Endodermal cell (in vitro differentiated cells): ENCODE results near the gene ELL. TPM values are rescaled to one million over a fixed set of nuclear protein-coding genes. Genes with fewer than 3 reads are reported as not detected.
A peak's percentile ranks its signal among the peaks of the same experiment; 100 is the strongest.

Experiments
- DNase-seq: peaks from one replicate; pipeline ENCODE4 v3.0.0-alpha.2; 2017
- H3K27ac ChIP-seq: 2 replicates; pipeline ENCODE4 v1.5.1; 2013; ENCODE audit warnings: mild to moderate bottlenecking, low read depth, low read length, moderate library complexity
- H3K27me3 ChIP-seq: 2 replicates; pipeline ENCODE4 v1.6.1; 2013; ENCODE audit warnings: mild to moderate bottlenecking, low read length, moderate library complexity; ENCODE audit not compliant: insufficient read depth, control insufficient read depth, poor library complexity, severe bottlenecking
- H3K36me3 ChIP-seq: 2 replicates; pipeline ENCODE4 v1.7.0; 2013; ENCODE audit warnings: mild to moderate bottlenecking, low read length, moderate library complexity; ENCODE audit not compliant: control insufficient read depth, insufficient read depth
- H3K4me1 ChIP-seq: one replicate; pipeline ENCODE4 v1.7.0; 2013; ENCODE audit warnings: low read length; ENCODE audit not compliant: control insufficient read depth, insufficient read depth
- H3K4me3 ChIP-seq: 2 replicates; pipeline ENCODE4 v1.5.1; 2013; ENCODE audit warnings: mild to moderate bottlenecking, low read length, moderate library complexity
- H3K9ac ChIP-seq: 2 replicates; pipeline ENCODE4 v1.6.1; 2013; ENCODE audit warnings: mild to moderate bottlenecking, low read length, moderate library complexity; ENCODE audit not compliant: poor library complexity, severe bottlenecking; ENCODE audit errors: extremely low read depth
- H3K9me3 ChIP-seq: 2 replicates; pipeline ENCODE4 v1.6.1; 2013; ENCODE audit warnings: mild to moderate bottlenecking, low read length, moderate library complexity; ENCODE audit not compliant: control insufficient read depth
- H3K27ac Mint-ChIP-seq: 2 replicates; pipeline ENCODE4 v1.8.0; 2020; ENCODE audit warnings: mixed read lengths
- H3K27me3 Mint-ChIP-seq: 2 replicates; pipeline ENCODE4 v1.8.0; 2021; ENCODE audit warnings: mild to moderate bottlenecking, mixed read lengths; ENCODE audit not compliant: insufficient read depth
- H3K36me3 Mint-ChIP-seq: 2 replicates; pipeline ENCODE4 v1.8.0; 2020; ENCODE audit warnings: low read depth, mixed read lengths
- H3K4me1 Mint-ChIP-seq: 2 replicates; pipeline ENCODE4 v1.8.0; 2020; ENCODE audit warnings: mixed read lengths
- H3K4me3 Mint-ChIP-seq: 2 replicates; pipeline ENCODE4 v1.8.0; 2020; ENCODE audit warnings: mild to moderate bottlenecking, moderate library complexity, mixed read lengths
- H3K9me3 Mint-ChIP-seq: 2 replicates; pipeline ENCODE4 v1.8.0; 2020; ENCODE audit warnings: mild to moderate bottlenecking, mixed read lengths
- CTCF ChIP-seq: fragments of 200-600 bp; sonication (generic); conservative IDR thresholded peaks from 2 replicates; pipeline ENCODE4 v1.5.0; 2021; ENCODE audit warnings: antibody characterized with exemption, mild to moderate bottlenecking
- WGBS, 2 experiments: methylation state at CpG; one replicate each; pipeline versions ENCODE4 v1.1.5 to v1.1.7; 2013; ENCODE audit warnings: missing lambda C conversion rate in 2 of 2, mixed read lengths in 1 of 2; ENCODE audit not compliant: insufficient coverage in 1 of 2, insufficient read length in 1 of 2; 5-methylcytosine and 5-hydroxymethylcytosine counted together
- total RNA-seq, 2 donors: library from RNA; stranded (reverse); fragmentation: NEBNext Ultra II Directional in 1 of 2; extraction: Animal tissue kit (Norgen Biotek cat#: 25700) in 1 of 2; gene quantifications; 2 replicates in 1 of 2; 3 replicates in 1 of 2; pipeline ENCODE4 v1.2.1, GENCODE V29; 2021

The ELL gene
- total RNA-seq, 2 donors from 2014 or later: 10.9 to 15.4 TPM

- Mint-ChIP-seq H3K27me3 (no peaks in the 10 kb centered on the region), H3K27ac (no peak overlapping the region), H3K4me3 (no peak overlapping the region), H3K36me3 (no peaks in the 10 kb centered on the region), H3K9me3 (no peaks in the 10 kb centered on the region), H3K4me1 (peaks cover 30% of the 10 kb centered on the region)
- 84 to 92% methylated on average over 6 to 7 of the region's 7 CpGs for WGBS, 2 experiments
- Histone ChIP-seq H3K9ac (no peak overlapping the region), H3K4me1 (peaks cover 23% of the 10 kb centered on the region), H3K27ac (no peak overlapping the region), H3K27me3 (no peaks in the 10 kb centered on the region), H3K9me3 (no peaks in the 10 kb centered on the region), H3K4me3 (no peak overlapping the region), H3K36me3 (no peaks in the 10 kb centered on the region)
- TF ChIP-seq CTCF: no peak
- DNase-seq: no peak
Measured at GRCh38 chr19:18508585-18508984, 13.3 kb downstream of the ELL start.

- H3K9me3 ChIP-seq: no peaks in the 10 kb centered on the region
- H3K27ac ChIP-seq: no peak overlapping the region
- DNase-seq: no peak
- no peaks in the 10 kb centered on the region for H3K27me3 ChIP-seq
- H3K36me3 ChIP-seq: no peaks in the 10 kb centered on the region
- peak overlapping the region; percentile 83 for H3K27ac Mint-ChIP-seq
- H3K36me3 Mint-ChIP-seq: no peaks in the 10 kb centered on the region
- no peak overlapping the region for H3K4me3 Mint-ChIP-seq
- H3K4me3 ChIP-seq: no peak overlapping the region
- 79 to 88% methylated on average over 8 to 11 of the region's 11 CpGs for WGBS, 2 experiments
- H3K4me1 ChIP-seq: peaks cover 23% of the 10 kb centered on the region
- H3K27me3 Mint-ChIP-seq: no peaks in the 10 kb centered on the region
- no peak overlapping the region for H3K9ac ChIP-seq
- TF ChIP-seq CTCF: no peak
- peaks cover 30% of the 10 kb centered on the region for H3K4me1 Mint-ChIP-seq
- H3K9me3 Mint-ChIP-seq: no peaks in the 10 kb centered on the region
Measured at GRCh38 chr19:18507727-18508440, 14.0 kb downstream of the ELL start.

- DNase-seq: no peak
- no peak overlapping the region for H3K4me3 ChIP-seq
- no peaks in the 10 kb centered on the region for H3K36me3 ChIP-seq
- no peak overlapping the region for H3K4me3 Mint-ChIP-seq
- H3K4me1 ChIP-seq: peaks cover 23% of the 10 kb centered on the region
- no peaks in the 10 kb centered on the region for H3K27me3 Mint-ChIP-seq
- H3K27me3 ChIP-seq: no peaks in the 10 kb centered on the region
- H3K36me3 Mint-ChIP-seq: no peaks in the 10 kb centered on the region
- H3K27ac ChIP-seq: no peak overlapping the region
- peak overlapping the region; percentile 83 for H3K27ac Mint-ChIP-seq
- no peaks in the 10 kb centered on the region for H3K9me3 ChIP-seq
- no peak for TF ChIP-seq CTCF
- WGBS, 2 experiments: 92 to 93% methylated on average over 6 to 9 of the region's 9 CpGs
- no peak overlapping the region for H3K9ac ChIP-seq
- H3K4me1 Mint-ChIP-seq: peaks cover 30% of the 10 kb centered on the region
- H3K9me3 Mint-ChIP-seq: no peaks in the 10 kb centered on the region
Measured at GRCh38 chr19:18507021-18507726, 14.7 kb downstream of the ELL start.
